Fibroblast of peridontal ligament (primary cell): ENCODE results near the gene DGUOK.

ENCODE experiments used
- DNase-seq: peaks from one replicate; pipeline ENCODE4 v3.0.0-alpha.2; 2010; ENCODE audit errors: extremely low read depth

The DGUOK gene

DNA sequence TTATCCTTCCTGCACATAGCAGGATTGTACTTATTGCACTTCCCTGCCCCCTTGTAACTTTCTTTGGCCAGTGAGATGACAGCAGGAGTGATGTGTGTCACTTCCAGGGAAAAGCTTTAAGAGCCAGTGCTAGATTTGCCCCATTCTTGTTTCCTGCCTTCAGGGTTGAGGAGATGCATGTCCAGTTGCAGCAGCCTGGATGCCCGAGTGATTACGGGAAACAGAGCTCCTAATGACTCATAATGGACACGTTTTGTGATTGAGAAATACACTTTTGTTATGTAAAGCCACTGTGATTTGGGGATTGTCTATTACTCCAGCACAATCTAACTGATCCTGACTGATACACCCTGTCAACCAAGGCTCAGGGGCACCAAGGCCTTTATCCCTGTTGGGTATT is 53.0 kb downstream of the DGUOK start:
- peak; percentile 92 for DNase-seq

DNA sequence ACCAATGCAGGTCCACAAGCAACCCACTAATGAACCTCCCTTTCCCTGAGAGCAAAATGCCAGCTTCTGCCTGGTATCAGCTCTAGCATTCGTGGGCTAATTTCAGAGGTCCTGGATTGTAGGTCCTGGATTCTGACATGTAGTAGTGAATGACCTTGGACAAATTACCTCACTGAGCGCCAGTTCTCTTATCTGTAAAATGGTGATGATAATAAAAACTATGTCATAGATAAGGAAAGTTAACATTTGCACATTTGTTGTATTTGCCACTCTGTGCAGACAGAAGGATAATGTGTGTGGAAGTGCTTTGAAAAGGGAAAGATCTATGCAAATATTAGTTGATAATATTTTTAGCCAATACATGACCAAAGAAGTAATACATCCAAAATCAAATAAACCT is 53.9 kb downstream of the DGUOK start:
- no peak for DNase-seq

DNA sequence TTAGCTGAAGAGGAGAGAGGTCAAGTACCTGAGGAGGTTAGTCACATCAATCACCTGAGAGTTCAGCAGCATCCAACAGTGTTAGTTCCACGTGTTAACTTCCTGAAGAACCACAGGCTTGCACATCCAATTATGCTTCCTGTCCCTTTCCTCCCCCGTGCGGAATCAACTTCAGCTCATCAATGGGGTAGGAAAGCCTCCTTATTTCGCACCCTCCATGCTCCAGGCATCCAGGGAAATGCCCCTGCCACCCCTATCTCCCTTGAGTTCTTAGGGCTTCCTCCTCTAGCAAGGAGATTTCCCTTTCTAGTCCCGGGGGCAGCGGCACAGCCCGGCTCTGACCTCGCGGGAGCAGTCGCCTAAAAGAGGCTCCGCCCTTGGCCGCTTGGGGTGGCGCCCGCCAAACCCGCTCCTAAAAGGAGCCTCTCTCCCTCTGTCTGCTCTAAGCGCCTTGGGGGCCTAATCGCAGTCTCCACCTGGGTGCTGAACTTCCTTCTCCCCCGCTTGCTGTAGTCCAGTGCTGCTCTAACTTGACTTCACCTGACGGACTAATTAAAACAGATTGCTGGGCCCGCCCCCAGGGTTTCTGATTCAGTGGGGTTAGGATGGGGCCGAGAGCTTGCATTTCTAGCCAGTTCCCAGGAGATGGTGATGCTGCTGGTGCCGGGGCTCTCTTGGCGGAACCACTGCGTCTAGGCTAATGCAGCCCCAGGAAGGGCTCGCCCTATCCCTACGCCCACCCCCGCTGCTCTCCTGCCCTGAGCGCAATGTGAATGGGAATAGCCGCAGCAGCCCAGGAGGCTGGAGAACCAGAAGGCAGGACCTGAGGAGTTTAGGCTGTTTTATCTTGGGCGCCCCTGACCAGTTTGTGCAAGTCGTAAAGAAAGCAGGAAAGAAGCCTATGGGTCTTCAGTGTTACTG is 54.7 kb downstream of the DGUOK start:
- no peak for DNase-seq

DNA sequence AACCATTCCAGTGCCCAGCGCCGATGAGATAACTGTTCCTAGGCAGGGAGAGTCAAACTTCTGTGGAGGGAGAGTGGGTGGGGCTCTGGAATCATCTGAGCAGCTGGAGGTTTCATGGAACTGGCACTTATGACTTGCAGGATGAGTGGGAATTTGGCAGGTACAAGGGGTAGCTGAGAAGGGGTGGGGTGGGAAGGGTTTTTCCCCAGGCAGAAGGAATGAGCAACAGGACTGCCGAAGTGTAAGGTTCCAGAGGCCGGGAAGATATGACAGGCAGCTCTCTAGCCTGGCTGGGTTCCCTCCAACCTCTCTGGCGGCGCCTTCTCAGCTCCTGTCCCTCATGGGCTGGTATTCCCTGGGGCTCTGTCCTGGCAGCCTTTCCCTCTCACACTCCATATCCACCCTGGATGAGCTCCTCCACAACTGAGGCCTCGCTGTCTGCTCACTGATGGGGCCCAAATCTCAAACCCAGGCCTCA is 55.5 kb downstream of the DGUOK start:
- peak; percentile 38 for DNase-seq

DNA sequence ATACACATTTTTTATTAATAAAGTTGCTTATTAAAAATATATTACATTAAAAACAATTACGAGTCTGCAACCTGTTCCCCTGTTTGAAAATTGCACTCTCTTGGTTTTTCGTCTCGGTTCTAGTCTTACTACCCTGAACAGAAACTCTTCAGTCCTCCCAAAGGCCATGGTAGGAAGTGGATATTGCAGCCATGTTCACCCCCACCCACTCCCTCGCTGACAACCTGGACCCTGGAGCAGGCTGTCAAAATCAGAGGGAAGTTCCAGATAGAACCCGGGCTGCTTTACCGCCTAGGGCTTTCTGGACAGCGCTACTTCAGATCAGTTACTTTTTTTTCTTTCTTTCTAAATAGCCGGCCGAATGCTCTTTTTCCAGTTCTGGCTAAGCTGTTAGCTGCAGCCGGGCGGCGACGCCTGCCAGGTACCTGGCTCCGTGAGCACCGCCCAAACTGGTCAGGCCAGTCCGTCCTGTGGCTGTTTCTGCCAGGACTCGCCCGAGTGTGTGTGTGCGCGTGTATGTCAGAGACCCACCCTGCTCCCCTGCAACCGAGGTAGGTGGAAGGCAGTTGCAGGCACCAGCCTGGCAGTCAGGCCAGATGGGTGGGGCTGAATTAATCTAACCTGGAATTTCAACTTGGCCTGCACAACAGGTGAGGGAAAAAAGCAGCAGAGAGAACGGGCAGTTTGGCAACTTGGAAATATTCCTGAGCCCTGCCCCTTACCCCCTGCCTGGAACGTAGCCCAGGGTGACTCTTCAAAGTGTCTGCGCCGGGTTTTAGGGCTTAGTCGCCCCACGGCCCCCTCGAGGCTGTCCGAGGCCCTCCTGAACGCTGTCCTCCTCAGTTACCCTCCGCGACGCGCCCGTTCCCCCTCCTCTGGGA is 56.9 kb downstream of the DGUOK start:
- no peak for DNase-seq

DNA sequence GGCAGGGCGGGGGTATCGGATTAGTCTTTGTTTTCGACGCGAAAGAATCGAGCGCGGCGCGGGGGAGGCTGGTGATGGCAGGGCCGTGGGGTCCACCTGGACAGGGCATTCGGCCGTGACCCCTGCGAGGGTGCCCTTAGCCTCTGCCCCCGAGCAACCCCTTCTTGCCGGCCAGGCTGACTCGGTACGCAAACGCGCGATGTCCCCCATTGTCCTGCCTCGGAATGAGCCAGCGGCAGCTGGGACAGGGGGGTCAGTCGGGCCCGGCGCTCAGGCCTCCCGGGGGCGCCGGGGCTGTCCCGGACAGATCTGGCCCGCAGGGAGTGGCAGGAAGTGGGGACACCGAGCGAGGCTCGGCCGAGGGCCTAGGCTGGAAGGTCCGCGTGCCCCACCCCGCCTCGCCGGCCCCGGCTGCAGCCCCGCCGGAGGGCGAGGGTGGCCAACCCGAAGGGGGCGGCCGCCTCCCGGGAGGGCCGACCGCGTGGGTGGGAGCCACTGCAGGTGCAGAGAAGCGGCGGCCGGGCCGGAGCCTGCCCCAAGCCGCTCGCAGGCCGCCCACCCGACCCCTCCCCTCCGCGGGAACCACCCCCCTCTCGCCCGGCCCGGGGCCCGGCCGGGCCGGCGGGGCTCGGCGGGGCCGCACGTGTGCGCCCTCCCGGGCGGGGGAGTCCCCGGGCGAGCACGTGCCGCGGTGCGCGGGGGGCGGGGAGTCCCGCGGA is 57.7 kb downstream of the DGUOK start, which contains the start of gene TET3:
TET3 (plus strand) TSS at position 708 of the 719 bp plus-strand sequence. CDS start 1,494 bp downstream, outside the sequence.
- no peak for DNase-seq

DNA sequence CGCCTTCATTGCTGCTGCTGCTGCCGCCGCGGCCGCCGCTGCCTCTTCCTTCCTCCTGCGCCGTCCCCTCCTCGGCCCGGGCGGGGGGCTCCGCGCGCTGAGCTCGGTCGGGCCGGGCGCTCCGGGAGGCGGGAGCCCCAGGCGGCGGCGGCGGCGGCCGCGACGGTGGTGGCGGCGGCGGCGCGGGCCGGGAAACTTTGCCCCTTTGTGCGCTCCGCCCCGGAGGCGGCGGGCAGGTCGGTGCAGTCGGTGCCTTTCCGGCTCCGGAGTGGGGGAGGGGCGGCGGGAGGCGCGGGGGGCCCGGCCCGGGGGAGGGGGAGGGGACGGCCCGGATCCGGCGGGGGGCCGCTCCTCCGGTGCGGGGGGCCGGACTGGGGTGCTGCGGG is 58.2 kb downstream of the DGUOK start:
- no peak for DNase-seq

DNA sequence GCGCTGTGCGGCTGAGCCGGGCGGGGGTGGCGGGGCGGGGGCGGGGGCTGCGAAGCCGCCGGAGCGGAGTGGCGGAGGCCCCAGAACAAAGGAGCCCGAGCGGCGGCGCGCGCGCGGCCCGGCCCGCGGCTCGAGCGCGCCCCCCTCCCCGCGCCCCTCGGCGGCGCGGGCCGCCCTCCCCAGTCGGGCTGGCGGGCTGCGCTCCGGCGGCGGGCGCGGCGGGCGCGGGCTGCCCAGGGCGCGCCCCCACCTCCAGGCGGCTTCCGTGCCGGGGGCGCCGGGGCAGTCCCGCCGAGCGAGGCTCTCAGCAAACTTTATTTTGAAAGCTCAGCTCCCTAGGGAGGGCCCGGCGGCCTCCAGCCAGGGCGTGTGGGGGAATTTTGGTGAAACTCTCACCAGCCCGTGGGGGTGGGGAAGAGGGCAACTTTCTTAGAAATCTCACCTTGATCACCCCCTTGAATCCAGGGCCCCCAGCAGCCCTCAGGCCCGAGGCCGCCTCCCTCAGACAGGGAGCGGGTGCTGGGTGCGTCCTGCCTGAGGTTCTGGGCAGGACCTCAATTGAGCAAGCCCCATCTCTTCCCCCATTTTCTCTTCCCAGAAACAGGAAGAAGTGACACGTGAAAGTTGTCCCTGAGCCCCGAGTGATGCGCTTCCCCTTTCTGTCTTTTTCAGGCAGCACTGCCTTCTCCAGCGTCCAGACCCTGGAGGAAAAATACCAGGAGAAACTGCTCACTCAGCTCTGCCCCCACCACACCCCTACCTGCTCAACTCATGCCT is 58.8 kb downstream of the DGUOK start:
- DNase-seq: no peak

DNA sequence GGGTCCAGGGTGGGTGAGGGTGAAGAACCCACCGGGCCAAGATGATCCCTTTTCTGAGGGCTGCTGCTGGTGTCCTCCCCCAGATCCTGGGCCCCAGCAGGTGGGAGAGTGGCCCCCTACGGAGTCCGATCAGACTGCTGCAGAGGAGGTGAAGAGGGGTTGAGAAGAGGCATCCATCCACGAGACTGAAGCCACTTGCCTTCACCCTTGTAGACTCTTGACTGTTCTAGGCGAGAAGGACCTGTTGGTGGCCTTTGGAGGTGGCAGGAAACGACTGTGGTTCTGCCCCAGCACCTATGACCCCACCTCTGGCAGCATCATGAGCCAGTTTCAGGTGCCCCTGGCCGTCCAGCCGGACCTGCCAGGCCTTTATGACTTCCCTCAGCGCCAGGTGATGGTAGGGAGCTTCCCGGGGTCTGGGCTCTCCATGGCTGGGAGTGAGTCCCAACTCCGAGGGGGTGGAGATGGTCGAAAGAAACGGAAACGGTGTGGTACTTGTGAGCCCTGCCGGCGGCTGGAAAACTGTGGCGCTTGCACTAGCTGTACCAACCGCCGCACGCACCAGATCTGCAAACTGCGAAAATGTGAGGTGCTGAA is 59.5 kb downstream of the DGUOK start:
- no peak for DNase-seq

DNA sequence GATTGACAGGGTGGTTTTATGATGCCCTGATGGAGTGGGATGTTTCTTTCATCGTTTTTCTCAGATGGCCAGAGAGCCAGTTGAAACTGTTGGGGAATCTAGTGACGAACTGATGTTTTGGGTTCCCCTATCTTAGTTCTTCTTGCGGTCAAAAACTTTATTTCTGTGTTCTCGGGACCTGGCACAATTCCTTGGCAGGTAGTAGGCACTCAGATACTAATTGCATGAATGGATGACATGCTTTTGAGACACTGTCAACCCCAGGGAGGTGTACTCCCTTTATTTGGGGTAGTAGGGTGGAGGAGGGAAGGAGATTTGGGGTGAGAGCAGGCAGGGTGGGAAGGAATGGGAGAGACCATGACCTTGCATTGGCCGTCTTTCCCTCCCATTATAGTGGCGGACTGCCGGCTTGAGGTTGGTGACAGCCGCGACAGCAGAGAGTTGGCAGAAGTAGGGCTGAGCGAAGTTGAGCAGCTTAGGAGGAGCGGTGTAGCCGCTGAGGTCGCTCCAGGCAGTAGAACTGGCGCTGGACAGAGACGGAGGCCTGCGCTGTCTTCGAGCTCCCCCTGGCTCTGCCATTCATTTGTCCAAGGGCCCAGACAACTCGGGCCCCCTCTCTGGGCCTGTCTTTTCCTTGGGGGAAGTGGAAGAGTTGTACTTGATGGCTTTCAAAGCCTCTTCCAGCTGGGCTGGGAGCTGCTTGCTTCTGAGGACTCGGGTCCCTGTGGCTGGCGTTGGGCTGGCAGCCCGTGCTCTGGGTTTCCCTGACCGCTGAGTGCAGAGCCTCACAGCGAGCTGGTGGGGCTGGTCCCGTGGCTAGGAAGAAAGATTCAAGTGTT is 60.6 kb downstream of the DGUOK start:
- DNase-seq: no peak

DNA sequence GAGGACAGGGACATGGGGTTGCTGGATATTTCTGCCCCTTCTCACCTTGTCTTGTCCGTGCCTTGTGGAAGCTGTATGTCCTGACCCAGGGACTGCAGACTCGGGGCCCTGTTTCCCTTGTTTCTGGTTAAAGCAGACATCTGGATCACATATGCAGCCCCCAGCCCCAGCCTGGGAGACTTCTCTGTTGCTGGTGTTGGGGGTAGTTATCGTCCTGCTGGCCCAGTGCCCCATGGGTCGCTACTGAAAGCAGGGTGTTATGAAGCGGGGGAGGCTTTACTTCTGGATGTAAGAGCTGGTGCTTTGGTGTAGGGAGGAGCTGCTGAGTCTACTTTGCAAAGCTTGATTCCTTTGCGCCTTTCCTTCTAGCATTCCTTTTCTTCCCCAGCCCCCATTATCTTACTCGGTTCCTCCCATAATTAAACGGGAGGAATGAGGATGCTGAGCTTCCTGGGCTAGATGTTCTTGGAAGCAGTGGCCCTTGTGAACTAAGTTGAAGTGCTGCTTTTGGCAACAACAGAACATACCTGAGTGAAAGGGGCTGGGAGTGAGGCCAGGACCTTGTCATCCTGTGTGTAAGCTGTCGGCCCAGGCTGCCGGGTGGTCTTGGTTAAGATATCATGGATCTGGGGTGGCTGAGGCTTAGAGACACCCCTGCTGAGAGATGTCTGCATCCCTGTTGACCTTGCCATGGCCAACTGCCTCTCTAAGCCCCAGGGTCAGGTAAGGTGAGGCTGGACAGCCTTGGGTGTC is 61.4 kb downstream of the DGUOK start:
- DNase-seq: no peak

DNA sequence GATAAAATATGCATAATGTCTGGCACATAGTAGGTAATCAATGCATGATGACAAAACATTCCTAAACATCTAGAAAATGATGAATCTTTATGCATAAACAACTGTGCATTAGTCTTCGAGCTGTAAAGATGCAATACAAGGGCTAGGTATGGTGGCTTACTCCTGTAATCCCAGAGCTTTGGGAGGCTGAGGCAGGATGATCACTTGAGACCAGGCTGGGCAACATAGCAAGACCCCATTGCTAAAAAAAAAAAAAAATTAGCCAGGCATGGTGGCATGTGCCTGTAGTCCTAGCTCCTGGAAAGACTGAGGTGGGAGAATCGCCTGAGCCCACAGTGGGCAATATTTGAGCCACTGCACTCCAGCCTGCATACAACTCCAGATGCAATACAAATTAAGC is 63.3 kb downstream of the DGUOK start:
- DNase-seq: no peak

DNA sequence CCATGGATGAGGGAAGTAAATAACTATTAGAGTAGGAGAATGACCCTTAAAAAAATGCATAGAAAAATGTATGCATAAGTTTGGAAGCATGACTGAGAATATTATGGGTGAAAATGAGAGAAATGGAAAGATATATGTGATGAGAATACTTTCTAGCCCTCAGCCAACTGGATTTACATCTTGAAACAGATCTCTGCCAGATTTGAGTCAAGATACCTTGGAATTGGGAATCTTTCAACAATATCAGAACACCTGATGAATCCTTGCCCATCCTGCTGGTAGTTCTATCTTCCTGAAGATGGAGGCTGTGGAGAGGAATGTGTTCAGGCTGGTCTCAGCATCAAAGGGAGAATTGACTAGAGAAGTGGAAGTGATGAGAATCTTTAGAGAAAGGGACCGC is 63.9 kb downstream of the DGUOK start:
- no peak for DNase-seq

DNA sequence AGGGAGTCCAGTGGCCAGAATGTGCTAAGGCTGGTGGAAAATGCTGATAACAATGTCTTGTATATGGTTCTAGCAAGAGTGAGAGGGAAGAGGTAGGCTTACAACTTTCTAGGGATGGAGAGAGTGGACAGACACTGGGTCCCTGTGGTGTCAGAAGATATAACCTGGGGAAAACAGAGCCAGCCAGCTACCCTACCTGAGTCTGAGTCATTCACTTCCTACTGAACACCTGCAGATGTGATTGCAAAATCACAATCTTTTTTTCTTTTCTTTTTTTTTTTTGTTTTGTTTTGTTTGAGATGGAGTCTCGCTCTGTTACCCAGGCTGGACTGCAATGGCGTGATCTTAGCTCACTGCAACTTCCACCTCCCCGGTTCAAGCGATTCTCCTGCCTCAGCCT is 65.4 kb downstream of the DGUOK start:
- DNase-seq: no peak

DNA sequence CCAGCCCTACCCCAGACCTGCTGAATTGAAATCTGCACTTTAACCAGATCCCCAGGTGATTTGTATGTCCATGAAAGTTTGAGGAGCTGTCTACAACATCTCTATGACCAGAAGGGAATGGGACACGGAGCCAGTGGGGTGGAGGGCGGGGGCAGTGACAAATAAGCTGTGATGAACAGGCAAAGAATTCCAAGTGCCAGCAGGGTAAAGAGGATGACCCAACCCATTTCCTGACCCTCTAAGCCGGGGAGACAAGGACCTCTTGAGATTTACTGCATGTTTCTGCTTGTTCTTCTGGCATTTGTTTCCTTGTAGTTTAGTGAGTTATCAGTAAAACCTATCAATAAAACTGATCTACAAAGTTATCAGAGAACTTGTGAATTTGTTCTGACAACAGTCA is 66.7 kb downstream of the DGUOK start:
- no peak for DNase-seq

DNA sequence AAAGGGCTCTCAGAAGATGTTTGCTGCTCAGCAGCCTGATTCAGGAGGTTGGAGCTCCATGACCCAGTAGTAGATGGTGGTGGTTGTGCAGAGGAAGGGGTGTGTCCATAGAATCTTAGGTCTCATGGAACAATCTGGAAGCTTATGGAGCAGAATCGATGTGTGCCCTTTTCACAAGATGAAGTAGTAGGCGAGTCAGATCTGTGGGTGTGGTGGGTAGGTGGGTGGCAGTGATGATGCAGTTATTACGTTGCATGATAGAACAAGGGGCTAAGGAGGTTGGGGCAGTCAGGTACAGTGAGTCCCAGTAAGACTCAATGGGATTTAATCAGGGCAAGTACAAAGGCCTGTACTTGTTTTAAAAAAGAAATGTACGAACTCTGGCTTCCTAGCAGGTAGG is 67.1 kb downstream of the DGUOK start:
- no peak for DNase-seq

DNA sequence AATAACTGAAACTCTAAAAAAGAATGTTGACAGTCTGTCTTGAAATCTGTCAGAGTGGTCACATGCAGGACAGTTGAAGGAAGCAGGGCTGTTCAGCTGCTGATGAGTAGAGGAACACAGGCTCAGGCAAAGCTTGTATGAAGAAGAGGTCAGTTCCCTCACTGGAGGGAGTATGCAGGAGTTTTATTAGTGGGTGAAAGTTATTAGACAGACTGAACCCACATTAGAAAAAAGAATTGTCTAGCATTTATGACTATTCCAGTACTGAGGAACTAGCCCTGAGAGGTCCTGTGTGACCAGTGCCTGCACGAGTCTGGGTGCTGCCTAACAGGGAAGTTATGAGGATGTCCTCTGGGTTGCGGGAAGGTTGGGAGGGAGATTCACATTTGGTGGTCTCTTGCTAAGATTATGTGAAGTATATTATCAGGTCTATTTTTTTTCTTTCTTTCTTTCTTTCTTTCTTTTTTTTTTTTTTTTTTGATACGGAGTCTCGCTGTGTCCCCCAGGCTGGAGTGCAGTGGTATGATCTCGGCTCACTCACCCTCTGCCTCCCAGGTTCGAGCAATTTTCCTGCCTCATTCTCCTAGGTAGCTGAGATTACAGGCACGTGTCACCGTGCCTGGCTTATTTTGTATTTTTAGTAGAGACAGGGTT is 67.6 kb downstream of the DGUOK start:
- no peak for DNase-seq

DNA sequence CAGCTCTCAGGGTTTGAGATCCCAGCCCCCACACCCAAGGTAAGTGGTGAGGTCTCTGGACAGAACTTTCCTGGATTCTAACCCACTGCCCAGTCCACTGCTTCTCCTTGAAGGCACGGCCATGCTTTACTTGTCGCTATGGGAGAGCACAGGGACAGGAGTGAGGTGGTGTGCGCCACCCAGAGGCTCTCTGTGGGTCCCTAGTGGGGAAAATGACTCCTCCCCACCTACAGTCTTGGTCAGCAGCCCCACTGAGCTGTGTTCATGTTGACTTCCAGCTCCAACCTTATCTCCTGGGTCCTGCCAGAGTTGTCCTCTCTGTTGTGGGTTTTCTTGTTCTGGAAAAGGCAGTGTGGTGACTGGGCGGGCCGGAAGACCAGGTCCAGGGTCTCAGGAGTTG is 69.1 kb downstream of the DGUOK start:
- DNase-seq: no peak

DNA sequence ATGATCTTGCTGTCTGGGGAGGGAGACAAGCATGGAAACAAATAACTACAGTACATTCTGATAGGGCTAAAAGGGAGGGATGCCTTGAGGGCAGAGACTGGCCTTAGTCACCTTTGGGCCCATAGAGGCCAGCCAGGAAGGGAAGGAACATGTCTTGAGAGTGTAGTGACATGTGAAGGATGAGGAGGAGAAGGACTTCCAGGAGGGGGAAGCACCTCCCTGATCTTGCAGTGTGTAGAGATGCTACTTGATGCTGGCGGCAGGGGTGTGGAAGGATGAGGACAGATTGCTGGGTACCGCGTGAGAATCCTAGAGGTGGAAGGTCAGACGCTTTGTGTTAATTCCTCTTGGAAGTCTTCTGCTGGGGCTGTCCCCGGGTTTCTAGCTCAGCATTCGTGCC is 71.1 kb downstream of the DGUOK start:
- no peak for DNase-seq
